Loucy (cell line): ENCODE measurements around the gene CHERP.

Experiments
- H2AFZ ChIP-seq: fragments of 200-600 bp; sonication (generic); 2 replicates; pipeline ENCODE4 v1.6.0; 2016; ENCODE audit warnings: antibody characterized with exemption, mild to moderate bottlenecking, low read length, moderate library complexity
- H3F3A ChIP-seq: fragments of 200-600 bp; 2 replicates; pipeline ENCODE4 v1.6.0; 2016; ENCODE audit warnings: antibody characterized with exemption, low read depth, mild to moderate bottlenecking
- H3K27me3 ChIP-seq: fragments of 200-600 bp; sonication (generic); 2 replicates; pipeline ENCODE4 v1.6.1; 2014; ENCODE audit warnings: low read length, mild to moderate bottlenecking; ENCODE audit not compliant: insufficient read depth, poor library complexity, severe bottlenecking
- H3K36me3 ChIP-seq: fragments of 200-600 bp; sonication (generic); 2 replicates; pipeline ENCODE4 v1.6.1; 2016; ENCODE audit warnings: low read length; ENCODE audit not compliant: insufficient read depth
- H3K4me1 ChIP-seq: fragments of 200-600 bp; sonication (generic); 2 replicates; pipeline ENCODE4 v1.5.1; 2014; ENCODE audit warnings: low read length, mild to moderate bottlenecking; ENCODE audit not compliant: insufficient read depth, poor library complexity, severe bottlenecking
- H3K4me2 ChIP-seq: fragments of 200-600 bp; sonication (generic); 2 replicates; pipeline ENCODE4 v1.6.0; 2014; ENCODE audit warnings: antibody characterized with exemption, low read length, low read depth, mild to moderate bottlenecking; ENCODE audit not compliant: poor library complexity, severe bottlenecking
- H3K4me3 ChIP-seq: fragments of 200-600 bp; sonication (generic); 2 replicates; pipeline ENCODE4 v1.5.1; 2014; ENCODE audit warnings: low read length, mild to moderate bottlenecking, mixed read lengths; ENCODE audit not compliant: poor library complexity, severe bottlenecking
- H3K79me2 ChIP-seq: fragments of 200-600 bp; sonication (generic); 2 replicates; pipeline ENCODE4 v1.6.1; 2014; ENCODE audit warnings: low read length; ENCODE audit not compliant: insufficient read depth
- H3K9ac ChIP-seq: fragments of 200-600 bp; sonication (generic); 2 replicates; pipeline ENCODE4 v1.6.0; 2014; ENCODE audit warnings: mild to moderate bottlenecking, low read depth, low read length, moderate library complexity; ENCODE audit not compliant: poor library complexity, severe bottlenecking
- H3K9me2 ChIP-seq: fragments of 200-600 bp; sonication (generic); replicated peaks from 2 replicates; pipeline ENCODE4 v1.6.1; 2016; ENCODE audit warnings: low read depth, low read length, mixed read lengths
- H3K9me3 ChIP-seq: fragments of 200-600 bp; sonication (generic); 2 replicates; pipeline ENCODE4 v1.6.1; 2014; ENCODE audit warnings: mild to moderate bottlenecking, antibody characterized with exemption, low read length, low read depth; ENCODE audit not compliant: insufficient read depth
- H4K20me1 ChIP-seq: fragments of 200-600 bp; sonication (generic); 2 replicates; pipeline ENCODE4 v1.6.0; 2014; ENCODE audit warnings: antibody characterized with exemption, low read length, mild to moderate bottlenecking; ENCODE audit not compliant: insufficient read depth, poor library complexity, severe bottlenecking
- CTCF ChIP-seq: fragments of 200-600 bp; sonication (generic); conservative IDR thresholded peaks from 2 replicates; pipeline ENCODE4 v1.5.1; 2014; ENCODE audit warnings: mild to moderate bottlenecking, antibody characterized with exemption, low read length
- EZH2phosphoT487 ChIP-seq: fragments of 200-600 bp; IDR thresholded peaks from 2 replicates; pipeline ENCODE4 v1.6.1; 2018; ENCODE audit warnings: antibody characterized with exemption, mild to moderate bottlenecking, moderate library complexity, borderline replicate concordance

The CHERP gene

DNA sequence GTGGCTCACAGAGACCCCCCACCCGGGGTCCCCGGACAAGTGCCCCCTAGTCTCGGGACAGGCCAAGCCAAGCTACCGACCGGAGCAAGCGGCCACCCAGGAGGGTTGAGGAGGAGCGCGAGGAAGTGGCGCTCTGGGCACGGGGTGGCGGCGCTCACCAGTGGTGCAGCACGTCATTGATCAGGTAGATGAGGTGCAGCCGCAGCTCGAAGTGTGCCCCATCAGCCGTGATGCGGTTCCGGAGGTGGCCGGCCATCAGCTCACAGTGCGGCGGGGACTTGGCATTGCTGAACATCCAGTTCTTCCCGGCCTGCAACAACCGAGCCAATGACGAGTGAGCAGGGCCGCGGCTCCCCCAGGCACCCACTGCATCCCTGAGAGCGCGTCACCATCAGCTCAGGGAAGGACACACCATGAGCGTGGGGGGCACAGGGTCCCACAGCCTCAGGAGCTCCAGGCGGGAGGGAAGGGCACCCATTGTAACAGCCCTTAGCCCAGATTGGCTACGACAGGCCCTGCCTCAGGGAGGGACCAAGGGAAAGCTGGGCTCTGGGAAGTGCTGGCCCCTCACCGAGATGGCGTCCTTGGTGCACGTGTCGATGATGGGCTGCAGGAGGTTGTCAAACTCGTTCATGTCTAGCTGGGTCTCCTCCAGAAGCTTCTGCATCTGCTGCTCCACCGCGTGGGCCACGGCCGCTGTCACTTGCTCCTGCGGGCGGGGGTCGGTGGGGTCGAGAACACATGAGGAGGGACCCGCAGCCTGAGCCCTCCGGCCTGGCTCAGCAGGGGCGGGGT, 9.6 kb downstream of the CHERP start:
- no peak overlapping the region for H3K4me2 ChIP-seq
- H3K4me1 ChIP-seq = peaks cover 3% of the 10 kb centered on the region
- peaks cover 23% of the 10 kb centered on the region for H3K79me2 ChIP-seq
- no peaks in the 10 kb centered on the region for H3K9me2 ChIP-seq
- no peaks in the 10 kb centered on the region for H3K27me3 ChIP-seq
- no peaks in the 10 kb centered on the region for H3F3A ChIP-seq
- no peak overlapping the region for H2AFZ ChIP-seq
- peaks cover 30% of the 10 kb centered on the region for H4K20me1 ChIP-seq
- no peak overlapping the region for H3K4me3 ChIP-seq
- TF ChIP-seq CTCF (no peak), EZH2phosphoT487 (no peak)
- peaks cover 91% of the 10 kb centered on the region; the same call in 1 of the 2 replicates for H3K36me3 ChIP-seq
- no peaks in the 10 kb centered on the region for H3K9me3 ChIP-seq
- no peak overlapping the region for H3K9ac ChIP-seq

DNA sequence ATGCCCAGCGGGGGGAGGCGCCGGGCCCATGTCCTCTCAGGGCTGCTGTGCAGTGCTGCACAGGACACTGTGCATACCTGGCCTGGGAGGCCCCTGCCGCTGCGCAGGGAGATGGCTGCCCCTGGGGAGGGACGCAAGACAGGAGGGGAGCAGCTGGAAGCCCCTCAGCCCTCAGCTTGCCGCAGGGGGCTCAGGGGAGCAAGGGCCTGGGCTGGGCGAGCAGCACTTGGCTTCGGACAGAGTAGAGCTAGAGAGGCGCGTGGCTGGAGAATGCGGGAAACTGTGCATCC, 10.9 kb downstream of the CHERP start:
- TF ChIP-seq CTCF (no peak), EZH2phosphoT487 (no peak)
- Histone ChIP-seq H3K27me3 (no peaks in the 10 kb centered on the region), H3K4me2 (no peak overlapping the region), H3K9ac (no peak overlapping the region), H3F3A (no peaks in the 10 kb centered on the region), H2AFZ (no peak overlapping the region), H3K4me3 (no peak overlapping the region), H3K9me2 (no peaks in the 10 kb centered on the region), H3K36me3 (peaks cover 95% of the 10 kb centered on the region; the same call in 1 of the 2 replicates), H3K9me3 (no peaks in the 10 kb centered on the region), H4K20me1 (peaks cover 18% of the 10 kb centered on the region), H3K79me2 (peaks cover 10% of the 10 kb centered on the region), H3K4me1 (no peaks in the 10 kb centered on the region)

GRCh38 chr19:16530540-16531379, 11.5 kb downstream of the CHERP start:
- Histone ChIP-seq H3K27me3 (no peaks in the 10 kb centered on the region), H3K79me2 (peaks cover 4% of the 10 kb centered on the region; the same call in 1 of the 2 replicates), H2AFZ (no peak overlapping the region), H3K9me3 (no peaks in the 10 kb centered on the region), H3K4me1 (no peaks in the 10 kb centered on the region), H3K4me2 (no peak overlapping the region), H3K36me3 (peaks cover 97% of the 10 kb centered on the region; the same call in 1 of the 2 replicates), H3F3A (no peaks in the 10 kb centered on the region), H3K9me2 (no peaks in the 10 kb centered on the region), H3K9ac (no peak overlapping the region), H4K20me1 (peaks cover 13% of the 10 kb centered on the region), H3K4me3 (no peak overlapping the region)
- no peak for TF ChIP-seq CTCF
- no peak for TF ChIP-seq EZH2phosphoT487
